ENCODE results near the gene LEMD3. TPM values are rescaled to one million over a fixed set of nuclear protein-coding genes. Genes with fewer than 3 reads are reported as not detected.

The LEMD3 gene
- total RNA-seq, 1 donor from 2014 or later: 38.9 TPM

GRCh38 chr12:65266408-65266807 is 97.0 kb downstream of the LEMD3 start:
- Mint-ChIP-seq H3K4me1 (ENCODE audit: low read depth) (no peaks in the 10 kb centered on the region), H3K4me3 (ENCODE audit: low read depth) (no peak overlapping the region), H3K9me3 (ENCODE audit: low read depth) (no peaks in the 10 kb centered on the region), H3K36me3 (ENCODE audit: insufficient read depth) (no peaks in the 10 kb centered on the region), H3K27ac (no peak overlapping the region), H3K27me3 (no peaks in the 10 kb centered on the region)
- DNase-seq (ENCODE audit: low spot score, unreplicated experiment): no peak
- TF ChIP-seq, protein P1, sequence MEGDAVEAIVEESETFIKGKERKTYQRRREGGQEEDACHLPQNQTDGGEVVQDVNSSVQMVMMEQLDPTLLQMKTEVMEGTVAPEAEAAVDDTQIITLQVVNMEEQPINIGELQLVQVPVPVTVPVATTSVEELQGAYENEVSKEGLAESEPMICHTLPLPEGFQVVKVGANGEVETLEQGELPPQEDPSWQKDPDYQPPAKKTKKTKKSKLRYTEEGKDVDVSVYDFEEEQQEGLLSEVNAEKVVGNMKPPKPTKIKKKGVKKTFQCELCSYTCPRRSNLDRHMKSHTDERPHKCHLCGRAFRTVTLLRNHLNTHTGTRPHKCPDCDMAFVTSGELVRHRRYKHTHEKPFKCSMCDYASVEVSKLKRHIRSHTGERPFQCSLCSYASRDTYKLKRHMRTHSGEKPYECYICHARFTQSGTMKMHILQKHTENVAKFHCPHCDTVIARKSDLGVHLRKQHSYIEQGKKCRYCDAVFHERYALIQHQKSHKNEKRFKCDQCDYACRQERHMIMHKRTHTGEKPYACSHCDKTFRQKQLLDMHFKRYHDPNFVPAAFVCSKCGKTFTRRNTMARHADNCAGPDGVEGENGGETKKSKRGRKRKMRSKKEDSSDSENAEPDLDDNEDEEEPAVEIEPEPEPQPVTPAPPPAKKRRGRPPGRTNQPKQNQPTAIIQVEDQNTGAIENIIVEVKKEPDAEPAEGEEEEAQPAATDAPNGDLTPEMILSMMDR (IDR thresholded peaks at IDR 0.05; ENCODE audit: unreplicated experiment): no peak

DNA sequence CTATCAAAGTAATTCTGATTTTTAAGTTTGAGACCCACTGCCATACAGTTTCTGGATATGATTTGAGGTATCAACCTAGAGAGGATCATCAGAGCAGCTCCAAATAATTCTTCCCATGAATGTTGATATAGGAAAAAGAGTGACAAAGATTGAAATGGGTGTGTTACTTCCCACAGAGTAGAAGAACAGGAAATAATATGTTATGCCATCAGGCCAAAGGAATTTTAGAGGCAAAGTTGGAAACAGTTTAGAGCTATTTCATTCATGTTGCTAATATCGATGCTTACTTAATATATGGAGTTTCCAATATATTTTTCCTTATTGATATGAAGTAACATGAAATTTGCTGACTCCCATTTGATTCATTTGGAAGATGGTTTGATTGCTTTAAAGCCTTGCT is 100.2 kb downstream of the LEMD3 start:
- peaks cover 2% of the 10 kb centered on the region for H3K27me3 Mint-ChIP-seq
- no peaks in the 10 kb centered on the region for H3K4me1 Mint-ChIP-seq (ENCODE audit: low read depth)

DNA sequence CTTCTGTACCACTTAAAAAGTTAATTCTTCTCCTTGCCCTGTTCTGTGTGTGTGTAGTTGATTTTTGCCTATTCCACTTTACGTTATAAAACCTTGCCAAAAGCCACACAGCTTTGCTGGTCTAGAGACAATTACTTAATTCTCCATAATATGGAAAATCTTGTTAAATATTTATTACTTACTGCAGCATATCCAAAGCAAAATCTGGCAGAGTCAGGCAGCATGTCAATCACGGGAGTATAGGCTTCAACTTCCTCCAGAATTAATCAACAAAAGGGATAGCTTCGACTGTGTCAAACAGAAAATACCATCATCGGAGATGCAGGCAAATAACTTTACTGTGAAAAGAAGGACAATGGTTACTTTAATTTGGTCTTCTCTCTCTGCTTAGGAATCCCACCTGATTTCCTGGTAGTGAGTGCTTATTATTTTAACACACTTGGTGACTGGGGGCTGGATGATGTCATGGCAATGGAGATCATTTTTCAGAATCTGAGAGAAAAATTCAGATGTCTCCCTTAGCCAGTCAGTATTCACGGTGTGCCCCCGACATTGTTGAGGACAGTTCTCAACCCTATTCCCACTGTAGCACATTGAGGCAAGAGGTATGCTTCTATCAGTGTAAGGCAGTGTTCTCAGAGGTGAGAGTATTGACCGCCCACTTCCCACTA is 105.4 kb downstream of the LEMD3 start:
- Mint-ChIP-seq H3K4me1 (ENCODE audit: low read depth) (peaks cover 2% of the 10 kb centered on the region), H3K27me3 (peaks cover 32% of the 10 kb centered on the region), H3K27ac (no peak overlapping the region), H3K36me3 (ENCODE audit: insufficient read depth) (no peaks in the 10 kb centered on the region), H3K4me3 (ENCODE audit: low read depth) (no peak overlapping the region), H3K9me3 (ENCODE audit: low read depth) (no peaks in the 10 kb centered on the region)
- TF ChIP-seq, protein P1 (IDR thresholded peaks at IDR 0.05; ENCODE audit: unreplicated experiment): no peak
- DNase-seq (ENCODE audit: low spot score, unreplicated experiment): no peak

More for the DNA sequence above, 100.2 kb downstream of the LEMD3 start:
- Mint-ChIP-seq H3K36me3 (ENCODE audit: insufficient read depth) (no peaks in the 10 kb centered on the region), H3K4me3 (ENCODE audit: low read depth) (no peak overlapping the region), H3K27ac (no peak overlapping the region), H3K9me3 (ENCODE audit: low read depth) (no peaks in the 10 kb centered on the region)
- no peak for DNase-seq (ENCODE audit: low spot score, unreplicated experiment)
- TF ChIP-seq, protein P1 (IDR thresholded peaks at IDR 0.05; ENCODE audit: unreplicated experiment): no peak

GRCh38 chr12:65275627-65276026 is 106.2 kb downstream of the LEMD3 start:
- no peak overlapping the region for H3K4me3 Mint-ChIP-seq (ENCODE audit: low read depth)
- peaks cover 2% of the 10 kb centered on the region for H3K4me1 Mint-ChIP-seq (ENCODE audit: low read depth)
- H3K27ac Mint-ChIP-seq: no peak overlapping the region
- H3K27me3 Mint-ChIP-seq: peaks cover 39% of the 10 kb centered on the region
- no peak for DNase-seq (ENCODE audit: low spot score, unreplicated experiment)
- H3K9me3 Mint-ChIP-seq (ENCODE audit: low read depth): no peaks in the 10 kb centered on the region
- no peaks in the 10 kb centered on the region for H3K36me3 Mint-ChIP-seq (ENCODE audit: insufficient read depth)
- TF ChIP-seq, protein P1 (IDR thresholded peaks at IDR 0.05; ENCODE audit: unreplicated experiment): no peak

GRCh38 chr12:65276916-65277530 is 107.6 kb downstream of the LEMD3 start:
- no peak overlapping the region for H3K27ac Mint-ChIP-seq
- no peaks in the 10 kb centered on the region for H3K36me3 Mint-ChIP-seq (ENCODE audit: insufficient read depth)
- H3K4me3 Mint-ChIP-seq (ENCODE audit: low read depth): no peak overlapping the region
- no peak for DNase-seq (ENCODE audit: low spot score, unreplicated experiment)
- H3K9me3 Mint-ChIP-seq (ENCODE audit: low read depth): no peaks in the 10 kb centered on the region
- peaks cover 49% of the 10 kb centered on the region for H3K27me3 Mint-ChIP-seq
- TF ChIP-seq, protein P1 (IDR thresholded peaks at IDR 0.05; ENCODE audit: unreplicated experiment): no peak
- H3K4me1 Mint-ChIP-seq (ENCODE audit: low read depth): peaks cover 2% of the 10 kb centered on the region

All from progenitor cell of endocrine pancreas (in vitro differentiated cells).